Amygdala (tissue), 56 donors: ENCODE results near the gene SERP2.
A peak's percentile ranks its signal among the peaks of the same experiment; 100 is the strongest.

Experiments
- DNase-seq, 56 donors: peaks; one replicate each; lab custom pipeline; 2025; lab: John Stamatoyannopoulos, UW

Gene SERP2

GRCh38 chr13:44354884-44355283 lies 18.7 kb upstream of the SERP2 start:
- no peak for DNase-seq

- DNase-seq = no peak
These were observed 18.0 kb upstream of the SERP2 start for GRCh38 chr13:44355621-44356020.

- DNase-seq = no peak
These were observed 13.6 kb upstream of the SERP2 start for GRCh38 chr13:44359983-44360375.

GRCh38 chr13:44362394-44363040 lies 11.1 kb upstream of the SERP2 start:
- no peak for DNase-seq

- no peak for DNase-seq
These were observed 9.8 kb upstream of the SERP2 start for GRCh38 chr13:44363631-44364344.

GRCh38 chr13:44364345-44365000 lies 9.2 kb upstream of the SERP2 start:
- no peak for DNase-seq

GRCh38 chr13:44365008-44365407 lies 8.6 kb upstream of the SERP2 start:
- DNase-seq = no peak

GRCh38 chr13:44365899-44366298 lies 7.7 kb upstream of the SERP2 start:
- no peak for DNase-seq

GRCh38 chr13:44368062-44368591 lies 5.5 kb upstream of the SERP2 start:
- DNase-seq = no peak

GRCh38 chr13:44368599-44369368 lies 4.8 kb upstream of the SERP2 start:
- DNase-seq = no peak

GRCh38 chr13:44371421-44371820 lies 2.2 kb upstream of the SERP2 start:
- DNase-seq = no peak

GRCh38 chr13:44373247-44373600 lies 400 bp upstream of the SERP2 start:
- DNase-seq = peak in 4 of 56 donors; percentile 38 to 53 (median 47)

GRCh38 chr13:44374348-44374712 lies 706 bp downstream of the SERP2 start:
- peak in 5 of 56 donors; percentile 47 to 69 (median 58) for DNase-seq

- DNase-seq = no peak
These were observed 4.7 kb downstream of the SERP2 start for GRCh38 chr13:44378277-44378676.

GRCh38 chr13:44379885-44380284 lies 6.3 kb downstream of the SERP2 start:
- DNase-seq = no peak

GRCh38 chr13:44380404-44381165 lies 7.0 kb downstream of the SERP2 start:
- DNase-seq = no peak

GRCh38 chr13:44382635-44383145 lies 9.1 kb downstream of the SERP2 start:
- DNase-seq = no peak

GRCh38 chr13:44383945-44384344 lies 10.3 kb downstream of the SERP2 start:
- no peak for DNase-seq

GRCh38 chr13:44384778-44385177 lies 11.2 kb downstream of the SERP2 start:
- no peak for DNase-seq

GRCh38 chr13:44385401-44385800 lies 11.8 kb downstream of the SERP2 start:
- no peak for DNase-seq
